Central memory CD8-positive, alpha-beta T cell (primary cell): Measurements from ENCODE around the gene RAB8B.

Experiments used
- ATAC-seq: fragments of 150-1000 bp; cut with Tn5 transposase; replicated peaks from 2 replicates; pipeline ENCODE4 v1.10.0; 2022; ENCODE audit warnings: mild to moderate bottlenecking, moderate FRiP score, moderate number of reproducible peaks; ENCODE audit not compliant: poor library complexity, severe bottlenecking; ENCODE audit errors: extremely low read depth
- DNase-seq, 2 donors: peaks; one replicate each; pipeline ENCODE4 v3.0.0; 2021; ENCODE audit warnings: low spot score in 2 of 2
- H3K27ac Mint-ChIP-seq: one replicate; pipeline ENCODE4 v1.8.0; 2022; ENCODE audit warnings: low read depth, mild to moderate bottlenecking, moderate library complexity, mixed read lengths
- H3K27me3 Mint-ChIP-seq: one replicate; pipeline ENCODE4 v1.8.0; 2022; ENCODE audit warnings: mixed read lengths
- H3K36me3 Mint-ChIP-seq: one replicate; pipeline ENCODE4 v1.8.0; 2022; ENCODE audit warnings: mild to moderate bottlenecking, moderate library complexity, mixed read lengths; ENCODE audit not compliant: insufficient read depth
- H3K4me1 Mint-ChIP-seq: one replicate; pipeline ENCODE4 v1.8.0; 2022; ENCODE audit warnings: mixed read lengths
- H3K4me3 Mint-ChIP-seq: one replicate; pipeline ENCODE4 v1.8.0; 2022; ENCODE audit warnings: mild to moderate bottlenecking, moderate library complexity, mixed read lengths
- H3K9me3 Mint-ChIP-seq: one replicate; pipeline ENCODE4 v1.8.0; 2022; ENCODE audit warnings: mixed read lengths

RAB8B gene

DNA sequence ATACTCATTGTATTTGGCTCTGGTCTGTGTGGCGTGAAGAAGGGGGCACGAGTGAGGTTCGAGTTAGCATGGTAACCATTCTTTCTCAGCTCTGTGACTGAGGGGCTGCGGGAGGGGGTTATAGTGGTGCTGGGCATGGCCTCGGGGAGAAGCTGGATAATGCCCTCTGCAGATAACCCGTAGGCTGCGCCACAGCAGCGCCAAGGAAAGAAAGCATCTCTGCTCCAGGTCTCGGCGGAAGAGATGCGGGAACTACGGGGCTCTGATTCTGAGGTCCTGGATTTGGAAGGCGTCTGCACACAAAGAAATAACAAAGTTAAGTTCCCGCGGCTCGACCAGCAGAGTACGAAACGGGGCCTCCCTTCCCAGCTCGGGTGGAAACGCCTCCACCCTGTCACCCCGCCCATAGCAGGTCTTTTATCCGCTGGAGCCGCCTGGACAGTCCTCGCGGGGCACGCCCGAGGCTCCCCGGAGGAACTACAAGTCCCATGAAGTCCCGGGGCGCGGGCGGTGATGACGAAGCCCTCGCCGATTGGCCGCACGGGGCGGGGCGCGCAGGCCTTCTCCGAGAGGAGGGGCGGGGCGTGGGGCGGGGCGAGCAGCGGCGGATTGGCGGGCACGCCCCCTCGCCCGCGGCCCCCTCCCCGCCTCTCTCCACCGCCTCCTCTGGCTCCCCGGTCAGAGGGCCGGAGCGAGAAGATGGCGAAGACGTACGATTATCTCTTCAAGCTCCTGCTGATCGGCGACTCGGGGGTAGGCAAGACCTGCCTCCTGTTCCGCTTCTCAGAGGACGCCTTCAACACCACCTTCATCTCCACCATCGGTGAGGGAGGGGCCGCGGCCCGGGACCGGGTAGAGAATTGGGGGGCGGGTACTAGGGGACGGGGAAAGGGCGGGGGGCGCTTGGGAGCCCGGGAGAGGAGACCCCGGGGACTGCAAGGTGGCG, at the start of gene RAB8B:
Gene RAB8B (plus strand): TSS at position 681 of the 946 bp plus-strand sequence. CDS start 19 bp downstream, at position 700.
- Mint-ChIP-seq H3K36me3 (peaks cover 11% of the 10 kb centered on the region), H3K27ac (peak within 1 kb of the TSS; percentile 93), H3K27me3 (no peaks in the 10 kb centered on the region), H3K4me1 (peaks cover 37% of the 10 kb centered on the region), H3K4me3 (peak within 1 kb of the TSS; percentile 95), H3K9me3 (no peaks in the 10 kb centered on the region)
- peak; percentile 60 for ATAC-seq
- peak; percentile 89 for DNase-seq

DNA sequence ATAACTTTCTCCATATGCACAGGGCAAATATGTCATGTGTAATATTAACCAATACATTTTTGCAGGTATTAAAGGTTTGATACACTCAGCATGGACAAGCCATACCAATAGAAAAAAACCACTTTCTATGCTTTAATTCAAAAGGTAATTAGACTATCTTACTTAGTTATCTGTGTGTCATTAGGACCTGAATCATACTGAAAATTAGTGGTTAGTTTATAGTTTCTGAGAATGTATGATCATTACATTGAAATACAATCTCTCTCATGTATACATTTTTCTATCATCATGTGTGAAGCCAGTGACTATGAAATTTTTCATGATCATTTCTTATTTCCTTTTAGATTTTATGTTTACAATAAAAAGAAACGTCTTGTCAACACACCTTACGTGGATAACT, 48.5 kb upstream of the RAB8B start:
- H3K4me3 Mint-ChIP-seq: no peak overlapping the region
- no peak overlapping the region for H3K27ac Mint-ChIP-seq
- no peaks in the 10 kb centered on the region for H3K4me1 Mint-ChIP-seq
- no peak for DNase-seq
- no peaks in the 10 kb centered on the region for H3K9me3 Mint-ChIP-seq
- H3K36me3 Mint-ChIP-seq: peaks cover 7% of the 10 kb centered on the region
- ATAC-seq: no peak
- no peaks in the 10 kb centered on the region for H3K27me3 Mint-ChIP-seq

DNA sequence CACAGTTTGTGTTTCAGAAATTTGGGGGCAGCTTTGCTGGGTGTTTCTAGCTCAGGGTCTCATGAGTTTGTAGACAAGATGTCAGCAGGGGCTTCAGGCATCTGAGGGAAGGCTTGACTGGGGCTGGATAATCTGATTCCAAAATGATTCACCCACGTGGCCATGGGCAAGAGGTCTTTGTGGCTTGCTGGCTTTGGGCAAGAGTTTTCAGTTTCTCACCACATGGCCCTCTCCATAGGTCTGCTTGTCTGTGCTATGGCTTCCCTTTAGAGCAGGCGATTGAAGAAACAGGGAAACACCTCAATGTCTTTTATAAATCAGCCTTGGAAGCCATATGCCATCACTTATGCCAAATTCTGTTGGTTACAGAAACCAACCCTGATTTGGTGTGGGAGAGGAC, 44.0 kb upstream of the RAB8B start:
- no peak overlapping the region for H3K27ac Mint-ChIP-seq
- ATAC-seq (no peak), DNase-seq (no peak)
- no peak overlapping the region for H3K4me3 Mint-ChIP-seq
- no peaks in the 10 kb centered on the region for H3K27me3 Mint-ChIP-seq
- peaks cover 8% of the 10 kb centered on the region for H3K36me3 Mint-ChIP-seq
- no peaks in the 10 kb centered on the region for H3K4me1 Mint-ChIP-seq
- H3K9me3 Mint-ChIP-seq: no peaks in the 10 kb centered on the region

DNA sequence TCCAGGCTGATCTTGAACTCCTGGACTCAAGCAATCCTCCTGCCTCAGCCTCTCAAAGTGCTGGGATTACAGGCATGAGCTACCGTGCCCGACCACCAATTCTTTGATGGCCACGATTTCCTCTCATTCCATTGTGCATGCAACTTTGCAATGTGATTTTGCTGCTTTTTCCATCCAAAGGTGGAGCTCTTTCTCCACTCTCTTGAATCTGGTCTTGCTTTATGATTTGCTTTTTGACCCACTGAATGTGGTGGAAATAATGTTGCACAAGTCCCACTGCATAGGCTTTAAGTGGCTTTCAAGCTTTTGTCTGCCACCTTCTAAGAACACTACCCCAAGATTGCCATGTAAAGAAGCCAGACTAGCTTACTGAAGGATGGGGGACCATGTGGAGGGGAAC, 42.7 kb upstream of the RAB8B start:
- no peaks in the 10 kb centered on the region for H3K9me3 Mint-ChIP-seq
- H3K4me3 Mint-ChIP-seq: no peak overlapping the region
- DNase-seq (no peak), ATAC-seq (no peak)
- H3K27me3 Mint-ChIP-seq: no peaks in the 10 kb centered on the region
- no peaks in the 10 kb centered on the region for H3K4me1 Mint-ChIP-seq
- peaks cover 11% of the 10 kb centered on the region for H3K36me3 Mint-ChIP-seq
- H3K27ac Mint-ChIP-seq: no peak overlapping the region

DNA sequence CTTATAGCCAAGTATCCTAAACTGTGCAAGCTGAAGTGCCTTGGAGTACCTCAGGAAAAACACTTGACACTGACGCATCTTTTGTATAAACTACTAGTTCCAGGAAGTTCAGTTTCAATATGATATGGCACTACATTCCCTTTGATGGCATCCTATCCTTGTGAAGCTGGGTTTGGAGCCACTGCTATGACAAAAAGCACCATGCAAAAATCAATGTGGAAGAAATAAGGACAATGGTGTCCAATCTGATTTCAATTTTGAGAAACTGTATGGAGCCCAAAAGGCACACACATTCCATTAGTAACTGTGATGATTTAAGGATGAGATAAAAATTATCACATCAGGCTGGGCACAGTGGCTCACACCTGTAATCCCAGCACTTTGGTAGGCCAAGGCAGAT, 37.7 kb upstream of the RAB8B start:
- ATAC-seq (no peak), DNase-seq (no peak)
- Mint-ChIP-seq H3K4me1 (peaks cover 7% of the 10 kb centered on the region), H3K36me3 (peaks cover 21% of the 10 kb centered on the region), H3K9me3 (no peaks in the 10 kb centered on the region), H3K27me3 (no peaks in the 10 kb centered on the region), H3K27ac (no peak overlapping the region), H3K4me3 (no peak overlapping the region)

DNA sequence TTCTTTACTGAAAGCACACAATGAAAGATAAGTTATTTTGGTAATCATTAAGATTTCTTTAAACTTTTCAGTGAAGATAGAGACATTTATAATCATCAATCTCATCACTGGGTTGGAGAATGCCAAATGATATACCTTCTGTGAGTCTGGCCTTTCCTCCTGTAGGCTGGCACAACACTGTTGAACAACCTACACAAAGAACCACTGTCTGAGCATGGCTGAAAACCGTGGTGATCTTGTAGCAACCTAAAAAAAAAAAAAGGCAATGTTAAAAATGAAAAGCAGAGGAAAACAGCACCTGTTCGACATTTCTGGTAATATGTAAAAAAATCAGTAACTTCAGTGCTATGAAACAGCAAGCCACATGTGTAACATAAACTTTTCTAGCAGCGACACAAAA, 33.9 kb upstream of the RAB8B start:
- Mint-ChIP-seq H3K27ac (no peak overlapping the region), H3K36me3 (peaks cover 25% of the 10 kb centered on the region), H3K4me3 (peak overlapping the region; percentile 98), H3K4me1 (peaks cover 7% of the 10 kb centered on the region), H3K27me3 (no peaks in the 10 kb centered on the region), H3K9me3 (no peaks in the 10 kb centered on the region)
- no peak for DNase-seq
- ATAC-seq: no peak

DNA sequence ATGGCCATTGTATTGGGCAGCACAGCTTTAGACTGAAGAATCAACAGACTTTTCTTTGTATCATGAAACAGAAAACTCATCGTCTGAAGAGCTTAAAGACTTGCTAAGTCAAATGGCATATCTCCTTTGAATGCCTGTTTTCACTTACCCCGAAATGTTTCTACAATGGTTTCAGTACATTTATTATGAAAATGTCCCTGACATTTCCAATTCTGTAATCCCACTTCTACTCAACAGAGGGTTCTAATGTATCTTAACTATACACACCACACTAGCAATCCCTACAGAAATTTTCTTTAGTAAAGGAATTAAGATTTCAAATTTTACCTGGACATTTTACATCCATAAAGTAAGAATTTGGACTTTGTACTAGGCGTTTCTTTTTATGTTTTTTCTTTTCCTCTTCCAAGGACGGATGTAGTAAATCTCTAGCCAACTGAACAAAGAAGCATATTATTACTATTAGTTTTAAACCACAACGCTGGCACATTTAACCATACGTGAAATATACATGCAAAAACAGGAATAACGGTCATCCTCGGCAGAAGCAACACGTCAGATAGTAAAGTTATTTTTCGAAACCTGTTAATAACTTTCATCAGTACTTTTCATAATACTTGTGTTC, 33.2 kb upstream of the RAB8B start:
- no peak for DNase-seq
- Mint-ChIP-seq H3K27me3 (no peaks in the 10 kb centered on the region), H3K36me3 (peaks cover 25% of the 10 kb centered on the region), H3K4me1 (peaks cover 7% of the 10 kb centered on the region), H3K4me3 (peak overlapping the region; percentile 98), H3K27ac (peak overlapping the region; percentile 92), H3K9me3 (no peaks in the 10 kb centered on the region)
- no peak for ATAC-seq

DNA sequence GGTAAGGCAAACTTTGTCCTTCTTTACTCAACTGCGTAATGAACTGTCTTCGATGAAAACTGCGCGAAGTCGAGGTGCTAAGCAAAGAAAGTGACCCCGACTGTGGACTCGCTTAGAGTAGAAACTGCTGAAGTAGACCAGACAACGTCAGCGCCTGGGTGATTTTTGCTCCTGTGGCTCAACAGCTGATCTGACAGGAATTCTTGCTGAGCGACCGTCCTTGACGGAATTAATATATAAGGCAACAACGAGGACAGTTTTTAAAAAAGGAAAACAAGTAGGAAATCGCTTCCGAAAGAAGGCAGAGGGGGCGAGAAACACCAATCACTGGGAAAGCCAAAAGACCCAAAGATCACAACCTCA, 32.7 kb upstream of the RAB8B start:
- no peak for ATAC-seq
- no peak for DNase-seq
- Mint-ChIP-seq H3K27ac (peak overlapping the region; percentile 92), H3K27me3 (no peaks in the 10 kb centered on the region), H3K9me3 (no peaks in the 10 kb centered on the region), H3K4me1 (peaks cover 7% of the 10 kb centered on the region), H3K36me3 (peaks cover 22% of the 10 kb centered on the region), H3K4me3 (peak overlapping the region; percentile 98)

DNA sequence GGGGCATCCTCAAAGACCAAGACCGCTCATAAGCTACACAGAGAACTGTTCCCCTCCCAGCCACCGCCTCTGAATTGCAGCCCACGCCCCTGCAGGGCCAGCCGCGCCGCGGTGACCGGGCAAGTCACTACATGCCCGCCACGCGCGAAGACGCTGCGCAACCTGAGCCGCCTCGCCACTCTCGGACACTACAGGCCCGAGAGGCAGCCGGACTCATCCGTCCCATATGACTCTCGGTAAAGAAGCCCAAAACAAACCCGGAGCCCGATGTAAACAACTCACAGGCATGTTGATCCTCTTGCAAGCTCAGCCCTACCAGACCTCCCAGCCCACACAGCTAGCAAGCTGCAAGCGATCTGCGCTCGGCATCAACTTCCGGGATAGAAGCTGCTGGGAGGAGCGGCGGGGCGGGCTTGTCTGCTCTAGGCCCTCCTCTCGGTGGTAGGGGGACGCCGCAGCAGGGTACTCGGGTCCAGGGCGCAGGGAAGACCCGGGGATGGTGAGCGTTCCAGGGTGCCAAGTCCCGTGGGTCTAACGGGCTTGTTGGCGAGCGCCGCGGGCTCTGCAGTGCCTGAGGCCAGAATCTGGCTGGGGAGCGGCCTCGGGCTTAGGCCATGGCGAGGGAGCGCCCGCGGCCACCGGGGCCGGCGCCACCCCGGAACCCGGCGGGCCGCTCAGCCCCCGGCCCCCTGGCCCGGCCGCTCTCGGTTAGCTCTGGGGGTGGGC, 32.1 kb upstream of the RAB8B start, which contains the start of gene RPS27L:
Gene RPS27L (minus strand): TSS at position 360 of the 726 bp plus-strand sequence. CDS start 72 bp downstream, at position 288.
- Mint-ChIP-seq H3K4me3 (peak within 1 kb of the TSS; percentile 98), H3K27me3 (no peaks in the 10 kb centered on the region), H3K4me1 (peaks cover 7% of the 10 kb centered on the region), H3K27ac (peak within 1 kb of the TSS; percentile 92), H3K36me3 (peaks cover 22% of the 10 kb centered on the region), H3K9me3 (no peaks in the 10 kb centered on the region)
- ATAC-seq: peak; percentile 98
- peak; percentile 73 to 78 for DNase-seq

DNA sequence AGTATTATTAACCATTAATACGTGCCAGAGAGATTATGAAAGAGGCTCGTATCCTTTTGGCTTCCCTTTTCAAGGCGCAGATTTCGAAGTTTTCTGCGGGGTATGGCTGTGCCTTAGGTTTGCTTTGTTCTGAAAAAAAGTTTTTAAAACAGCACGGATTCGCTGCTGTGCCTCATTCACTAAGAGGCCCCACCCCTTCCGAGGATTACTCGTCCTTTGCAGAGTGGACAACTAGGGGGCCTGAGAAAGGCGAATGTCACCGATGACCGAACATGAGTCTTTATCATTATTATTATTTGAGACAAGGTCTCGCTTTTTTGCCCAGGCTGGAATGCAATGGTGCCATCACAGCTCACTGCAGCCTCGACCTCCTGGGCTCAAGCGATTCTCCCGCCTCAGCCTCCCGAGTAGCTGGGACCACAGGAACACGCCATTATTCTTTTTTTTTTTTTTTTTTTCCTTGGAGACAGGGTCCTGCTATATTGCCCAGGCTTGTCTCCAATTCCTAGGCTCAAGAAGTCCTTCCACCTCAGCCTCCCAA, 31.4 kb upstream of the RAB8B start:
- DNase-seq (no peak), ATAC-seq (peak; percentile 25)
- Mint-ChIP-seq H3K9me3 (no peaks in the 10 kb centered on the region), H3K4me3 (peak overlapping the region; percentile 98), H3K27ac (peak overlapping the region; percentile 92), H3K36me3 (peaks cover 16% of the 10 kb centered on the region), H3K27me3 (no peaks in the 10 kb centered on the region), H3K4me1 (peaks cover 7% of the 10 kb centered on the region)

DNA sequence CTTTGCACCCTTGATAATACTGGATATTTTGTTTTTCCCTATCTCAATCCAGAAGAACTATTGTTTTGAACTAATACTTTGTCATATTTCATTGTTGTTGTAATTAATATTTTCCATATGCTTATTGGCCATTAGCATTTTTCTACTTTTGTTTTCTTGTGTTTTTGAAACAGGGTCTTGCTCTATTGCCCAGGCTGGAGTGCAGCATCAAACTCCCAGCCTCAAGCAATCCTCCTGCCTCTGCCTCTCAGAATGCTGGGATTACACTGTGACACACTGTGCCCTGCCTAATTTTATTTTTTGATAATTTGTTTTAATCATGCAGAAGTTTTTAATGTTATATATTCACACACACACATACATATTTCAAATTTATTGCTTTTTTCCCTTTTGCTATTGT, 28.8 kb upstream of the RAB8B start:
- Mint-ChIP-seq H3K9me3 (no peaks in the 10 kb centered on the region), H3K4me3 (no peak overlapping the region), H3K27me3 (no peaks in the 10 kb centered on the region), H3K27ac (no peak overlapping the region), H3K36me3 (peaks cover 15% of the 10 kb centered on the region), H3K4me1 (peaks cover 7% of the 10 kb centered on the region)
- no peak for ATAC-seq
- DNase-seq: no peak

DNA sequence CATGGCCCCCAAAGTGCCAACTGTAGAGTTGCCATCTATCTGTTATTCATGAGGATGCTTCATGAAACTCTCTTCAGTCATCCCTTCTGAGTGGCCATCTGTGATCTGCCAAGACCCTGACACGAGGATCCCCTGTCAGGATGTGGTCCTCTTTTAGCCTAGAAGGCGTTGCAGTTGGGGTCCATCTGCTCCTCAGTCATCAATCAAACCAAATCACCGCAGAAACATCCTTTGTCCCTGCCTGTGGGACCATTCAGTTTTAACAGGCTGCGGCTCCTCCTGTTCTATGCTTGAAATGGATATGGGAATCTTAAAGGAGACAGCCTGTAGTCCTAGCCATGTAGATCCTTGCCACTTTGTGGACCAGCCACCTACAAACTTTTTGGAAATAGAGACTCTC, 26.2 kb upstream of the RAB8B start:
- no peaks in the 10 kb centered on the region for H3K9me3 Mint-ChIP-seq
- DNase-seq (no peak), ATAC-seq (no peak)
- no peak overlapping the region for H3K27ac Mint-ChIP-seq
- peaks cover 5% of the 10 kb centered on the region for H3K4me1 Mint-ChIP-seq
- no peak overlapping the region for H3K4me3 Mint-ChIP-seq
- no peaks in the 10 kb centered on the region for H3K27me3 Mint-ChIP-seq
- peaks cover 5% of the 10 kb centered on the region for H3K36me3 Mint-ChIP-seq
